GM18873 (cell line): ENCODE results near the gene MPDZ.

Experiments used
- ATAC-seq: cut with Tn5 transposase; IDR thresholded peaks from one replicate; pipeline ENCODE4 v1.9.1; 2021; ENCODE audit warnings: mild to moderate bottlenecking, moderate library complexity, moderate number of reproducible peaks; ENCODE audit not compliant: unreplicated experiment, low FRiP score

The MPDZ gene

DNA sequence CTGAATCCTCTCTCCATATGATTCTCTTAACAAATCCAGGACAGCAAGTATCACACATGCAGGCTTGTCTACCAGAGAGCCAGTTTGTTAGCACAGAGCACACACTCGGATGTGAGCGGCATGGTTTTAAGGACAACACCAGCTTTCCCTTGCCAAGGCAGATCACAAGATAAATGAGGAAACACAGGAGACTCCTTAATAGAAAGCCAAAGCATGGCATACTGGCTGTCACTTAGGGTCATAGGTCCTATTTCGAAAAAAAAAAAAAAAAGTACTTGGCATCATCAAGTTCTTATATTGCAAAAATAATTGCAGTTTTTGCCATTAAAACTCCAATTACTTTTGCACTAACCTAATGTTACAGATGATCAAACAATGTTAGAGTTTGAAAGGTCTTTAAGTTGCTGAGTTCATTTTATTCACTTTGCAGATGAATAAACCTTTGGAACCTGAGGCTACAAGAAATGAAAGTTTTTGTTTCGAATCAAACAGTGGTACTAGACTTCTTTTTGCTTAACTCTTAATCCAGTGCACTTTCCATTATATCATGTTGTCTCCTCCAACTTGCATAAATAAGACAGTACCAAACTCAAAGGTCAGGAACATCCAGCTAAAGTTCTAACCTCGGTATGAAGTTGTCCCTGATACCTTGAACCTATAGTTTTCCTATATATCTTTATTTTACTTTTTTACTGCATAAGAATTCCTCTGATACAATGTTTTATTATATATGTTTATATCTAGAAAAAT lies 138.5 kb downstream of the MPDZ start:
- no peak for ATAC-seq

DNA sequence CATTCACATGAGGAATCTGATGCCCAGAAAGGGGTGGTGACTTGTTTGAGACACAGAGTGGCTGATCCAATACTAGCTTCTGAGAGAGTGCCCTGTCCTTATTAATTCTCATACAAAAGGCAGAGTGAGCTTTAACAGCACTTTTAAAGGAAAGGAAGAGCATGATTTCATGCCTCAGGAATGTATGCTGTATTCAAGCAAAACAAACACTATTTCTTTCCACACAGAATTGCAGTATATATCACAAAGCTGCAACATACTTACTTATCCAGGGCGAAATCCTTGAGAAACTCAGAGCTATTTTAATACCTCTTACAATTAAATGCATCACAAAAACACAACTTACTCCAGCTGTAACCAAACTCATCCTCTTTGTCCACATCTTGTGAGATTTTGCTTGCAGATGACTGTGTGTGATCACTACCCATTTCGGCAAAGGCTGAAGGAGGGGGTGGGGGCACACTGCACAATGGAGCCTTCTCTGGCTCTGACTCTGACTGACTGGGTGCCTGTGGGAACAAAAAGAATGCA lies 139.8 kb downstream of the MPDZ start:
- ATAC-seq, result no peak

DNA sequence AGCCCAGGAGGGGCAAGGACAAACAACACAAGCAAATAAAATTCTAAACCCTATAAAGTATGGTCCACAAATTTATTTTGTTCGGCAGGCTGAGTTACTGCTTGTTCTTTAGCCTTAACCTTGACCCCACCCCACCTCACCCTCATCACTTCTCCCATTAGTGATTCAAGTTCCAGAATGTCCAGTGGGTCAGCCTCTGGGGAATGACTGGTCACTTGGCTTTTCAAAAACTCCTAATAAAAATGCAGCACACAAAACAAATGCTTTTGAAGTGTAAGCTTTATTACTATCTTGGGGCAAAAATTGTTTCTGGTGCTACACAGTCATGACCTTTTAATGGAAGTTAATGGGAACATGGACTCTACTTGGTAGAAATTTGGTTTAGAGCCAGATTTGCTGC lies 142.1 kb downstream of the MPDZ start:
- no peak for ATAC-seq

DNA sequence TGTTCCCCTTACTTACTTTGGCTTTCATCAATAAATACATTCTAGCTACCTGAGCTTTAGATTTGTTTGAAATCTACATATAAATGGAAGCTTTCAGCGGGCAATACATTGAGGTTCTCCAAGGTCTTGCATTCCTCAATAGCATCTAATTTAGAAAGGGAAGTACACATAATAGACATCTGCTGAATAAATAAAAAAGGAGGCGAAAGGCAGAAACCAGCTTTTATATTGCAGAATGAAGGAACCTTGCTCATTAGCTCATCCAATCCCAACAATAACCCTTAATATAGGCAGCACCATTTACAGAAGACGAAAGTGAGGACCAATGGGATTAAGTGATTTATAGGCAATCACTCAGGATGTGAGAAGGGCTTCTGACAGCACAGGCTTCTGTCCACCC lies 147.5 kb downstream of the MPDZ start:
- ATAC-seq, result no peak

DNA sequence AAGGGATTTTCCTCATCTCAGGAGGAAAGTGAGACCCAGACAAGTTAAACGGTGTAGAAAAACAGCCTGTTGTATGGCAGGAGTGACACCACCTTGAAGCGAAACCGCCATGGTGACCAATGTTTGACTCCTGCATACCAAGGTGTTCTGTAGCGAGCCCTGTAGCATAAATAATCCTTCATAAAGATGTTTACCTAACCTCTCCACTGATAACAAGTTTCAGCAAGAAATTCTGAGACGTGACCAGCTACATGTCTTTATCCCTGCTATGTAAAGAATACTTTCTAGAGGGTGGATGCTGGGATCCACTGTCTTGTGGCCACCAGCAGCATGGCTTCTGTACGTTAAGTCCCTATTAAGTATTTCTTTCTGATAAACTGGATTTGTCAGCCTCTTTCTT lies 148.1 kb downstream of the MPDZ start:
- ATAC-seq, result no peak

DNA sequence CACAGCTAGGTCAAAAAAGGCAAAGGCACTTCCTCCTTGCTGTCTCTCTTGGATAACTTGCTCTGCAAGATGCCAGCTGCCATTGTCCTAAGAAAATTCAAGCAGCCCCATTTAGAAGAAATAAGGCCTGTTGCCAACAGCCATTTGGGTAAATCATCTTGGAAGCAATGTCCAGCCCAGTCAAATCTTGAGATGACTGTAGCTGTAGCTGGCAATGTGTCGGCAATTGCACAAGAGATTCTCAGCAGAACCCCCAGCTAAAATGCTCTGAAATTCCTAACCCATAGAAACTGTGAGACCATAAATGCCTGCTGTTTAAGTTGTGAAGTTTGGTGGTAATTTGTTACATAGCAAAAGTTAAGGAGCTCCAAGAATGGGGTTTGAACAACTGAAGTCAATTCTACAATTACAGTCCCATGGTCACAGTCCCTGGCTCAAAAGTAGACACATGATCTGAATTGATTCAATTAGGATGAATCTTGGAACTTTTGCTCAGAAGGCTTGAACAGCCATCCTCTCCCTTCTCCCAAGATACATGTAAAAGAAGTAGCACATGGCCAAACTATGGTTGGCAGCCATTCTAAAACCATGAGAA lies 151.1 kb downstream of the MPDZ start:
- ATAC-seq, result no peak

DNA sequence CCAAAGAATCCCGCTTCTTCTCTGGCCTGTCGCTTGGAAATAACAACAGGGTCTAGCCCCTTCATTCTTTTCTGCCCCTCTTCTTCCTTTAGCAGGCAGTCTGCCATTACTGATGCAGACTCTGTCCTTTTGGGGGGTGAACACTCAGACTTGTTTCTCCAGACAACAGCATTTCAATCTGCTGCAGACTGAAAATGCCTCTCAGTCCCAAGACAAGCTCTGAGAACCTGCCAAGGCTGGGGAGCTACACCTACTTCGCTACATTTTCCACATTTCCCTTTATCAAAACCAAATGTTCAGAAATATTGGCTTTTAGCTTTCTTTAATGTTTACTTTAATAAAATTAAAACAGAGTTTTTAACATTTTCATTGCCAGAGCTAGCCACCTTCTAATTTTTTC lies 152.4 kb downstream of the MPDZ start:
- no peak for ATAC-seq

DNA sequence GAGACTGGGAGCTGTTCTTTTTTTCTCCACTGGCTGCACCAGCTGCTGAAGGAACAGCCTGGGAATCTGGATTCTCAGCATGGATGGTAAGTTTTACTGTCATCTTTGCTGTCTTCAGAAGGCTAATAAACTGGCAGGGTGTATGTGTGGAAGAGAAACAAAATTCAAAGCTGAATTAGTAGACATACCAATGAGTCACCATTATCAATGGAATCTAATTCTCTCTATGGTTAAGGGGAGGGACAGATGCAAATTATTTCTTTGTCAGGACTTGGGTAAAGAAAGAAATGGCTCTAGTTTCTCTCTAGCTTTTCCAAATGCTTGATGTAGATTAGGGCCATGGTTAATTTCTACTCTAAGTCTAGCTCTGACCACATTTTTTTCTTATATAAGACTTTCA lies 154.2 kb downstream of the MPDZ start:
- no peak for ATAC-seq

DNA sequence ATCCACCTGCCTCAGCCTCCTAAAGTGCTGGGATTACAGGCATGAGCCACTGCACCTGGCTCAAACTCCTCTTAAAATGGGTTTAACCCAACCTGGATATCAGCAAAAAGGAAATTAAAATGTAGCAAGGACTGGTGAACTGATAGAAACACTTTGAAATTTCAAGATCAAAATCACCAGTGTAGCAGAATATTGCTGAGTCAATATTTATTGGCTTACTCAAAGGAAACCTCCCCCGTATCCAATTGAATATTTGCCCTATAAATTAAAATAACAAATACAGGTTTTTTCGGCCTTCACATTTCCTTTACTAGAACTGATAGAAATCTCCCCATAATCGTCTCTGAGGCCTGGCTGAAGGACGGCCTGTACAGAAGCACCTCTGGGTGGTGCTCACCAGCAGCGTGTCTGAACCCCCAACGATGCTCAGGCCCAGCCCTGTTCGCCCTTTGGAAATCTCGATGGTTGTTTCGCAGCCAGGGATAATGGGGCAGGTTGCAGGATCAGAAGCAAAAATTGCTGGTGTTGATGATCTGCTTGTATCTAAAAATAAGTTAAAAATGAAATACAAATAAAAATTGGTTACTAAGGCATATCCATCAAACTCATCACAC lies 156.6 kb downstream of the MPDZ start:
- ATAC-seq, result no peak

DNA sequence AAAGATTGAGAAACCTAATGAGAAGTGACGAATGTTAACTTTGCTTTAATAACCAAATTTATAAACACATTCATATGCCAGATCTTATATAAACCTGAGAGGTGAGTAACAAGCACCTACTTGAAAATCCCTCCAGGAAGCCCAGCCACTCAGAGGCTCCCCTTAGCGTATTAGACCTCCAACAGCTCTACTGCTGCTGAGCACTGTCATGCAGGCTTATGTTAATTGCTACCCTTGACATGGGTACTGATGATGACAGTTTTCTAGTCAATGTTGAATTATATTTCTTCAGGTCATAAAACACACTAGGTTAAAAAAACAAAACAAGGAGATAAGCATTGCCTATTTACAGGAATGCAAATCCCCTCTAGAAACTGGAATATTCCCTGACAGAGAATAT lies 161.2 kb downstream of the MPDZ start:
- ATAC-seq, result no peak

DNA sequence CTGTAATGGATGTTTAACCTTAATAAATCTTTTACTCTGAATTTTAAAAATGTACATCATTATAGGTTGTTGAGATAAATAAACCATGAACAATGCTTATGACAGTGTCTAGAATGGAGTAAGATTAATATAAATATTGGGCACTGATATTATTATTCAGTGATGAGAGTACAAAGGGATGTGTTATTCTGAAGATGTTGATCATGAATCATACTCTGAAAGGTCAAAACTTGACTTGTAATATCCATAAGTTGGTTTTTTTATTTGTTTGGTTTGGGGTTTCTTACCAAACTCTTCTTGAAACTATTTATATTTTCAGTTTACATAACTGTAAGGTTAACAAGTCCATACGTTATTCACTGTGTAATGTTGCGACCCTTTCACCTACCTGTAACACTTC lies 163.2 kb downstream of the MPDZ start:
- ATAC-seq, result no peak

DNA sequence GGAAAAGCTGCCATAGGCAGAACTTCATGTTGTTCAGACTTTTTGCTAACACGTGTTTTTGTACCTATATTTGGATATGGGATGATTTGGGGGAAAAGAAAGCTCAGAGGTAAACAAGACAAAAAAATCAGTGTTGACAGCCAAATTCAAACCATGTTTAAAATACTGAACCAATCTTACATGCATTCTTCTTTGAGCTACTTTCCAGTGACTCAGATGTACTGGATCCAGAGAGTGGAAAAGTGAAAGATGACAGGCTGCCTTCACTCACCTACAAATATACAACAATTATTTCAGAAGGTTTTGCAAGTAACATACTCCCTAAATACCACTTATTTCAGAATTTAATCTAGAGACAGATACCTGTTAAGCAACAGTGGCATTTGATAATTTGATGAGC lies 165.7 kb downstream of the MPDZ start:
- no peak for ATAC-seq

DNA sequence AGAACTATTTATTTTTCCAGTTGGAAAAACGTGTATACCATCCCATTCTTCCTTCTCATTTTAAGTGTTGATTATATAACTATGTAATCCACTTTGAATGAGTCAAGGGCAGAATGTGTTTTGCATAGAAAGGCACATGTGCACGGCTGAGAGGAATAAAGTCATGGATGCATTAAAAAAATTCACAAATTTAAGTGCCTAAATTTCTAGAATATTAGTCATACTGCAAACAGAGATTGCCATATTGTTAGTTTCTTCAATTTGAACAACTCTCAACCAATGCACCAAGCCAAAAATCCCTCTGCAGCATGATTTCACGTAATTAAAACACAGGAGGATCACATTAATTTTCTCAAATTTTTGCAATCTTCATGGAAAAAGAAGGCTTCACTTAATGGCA lies 166.3 kb downstream of the MPDZ start:
- ATAC-seq, result no peak

DNA sequence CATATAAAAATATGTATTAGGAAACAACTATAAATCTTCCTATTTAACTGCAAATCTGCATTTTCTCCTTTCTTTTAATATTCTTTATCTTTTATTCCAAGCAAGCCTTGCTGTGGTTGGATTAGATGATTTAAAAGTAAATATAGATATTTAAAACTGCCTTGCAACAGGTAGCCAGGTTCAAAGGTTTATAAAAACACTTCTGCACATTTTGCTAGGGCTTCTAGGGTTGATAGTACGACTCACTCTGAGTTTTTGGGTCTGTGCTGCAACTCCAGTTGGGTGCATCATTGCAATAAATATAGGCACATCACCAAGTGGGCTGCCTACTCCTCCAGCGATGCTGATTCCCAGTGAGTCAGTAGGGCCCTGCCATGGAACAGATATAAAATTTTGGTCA lies 167.7 kb downstream of the MPDZ start:
- no peak for ATAC-seq

DNA sequence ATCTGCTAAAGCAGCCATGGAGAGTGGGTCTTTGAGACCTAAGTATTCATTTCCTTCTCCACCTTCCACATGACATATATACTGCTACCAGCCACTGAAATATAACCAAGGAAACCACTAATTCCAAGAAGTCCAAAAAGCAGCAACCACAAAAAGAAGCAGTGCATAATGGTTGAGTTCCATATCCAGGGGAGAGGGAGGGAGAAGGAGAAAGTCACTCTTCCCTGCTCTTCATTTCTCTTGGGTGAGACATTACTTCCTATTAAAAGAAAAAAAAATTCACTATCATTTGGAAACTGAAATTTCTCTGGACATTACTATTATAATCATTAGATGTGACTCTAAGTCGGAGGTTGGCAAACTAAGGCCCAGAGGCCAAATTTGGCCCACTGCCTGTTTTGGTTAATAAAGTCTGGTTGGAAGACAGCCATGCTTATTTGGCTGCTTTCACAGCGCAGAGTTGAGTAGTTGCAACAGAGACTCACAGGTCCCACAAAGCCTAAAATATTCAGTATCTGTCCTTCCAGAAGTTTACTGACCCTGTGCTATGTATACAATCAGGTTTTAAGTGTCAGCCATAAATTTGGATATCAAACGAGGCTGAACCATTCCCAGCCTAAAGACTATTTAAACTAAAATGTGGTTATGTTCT lies 168.6 kb downstream of the MPDZ start:
- ATAC-seq, result no peak

DNA sequence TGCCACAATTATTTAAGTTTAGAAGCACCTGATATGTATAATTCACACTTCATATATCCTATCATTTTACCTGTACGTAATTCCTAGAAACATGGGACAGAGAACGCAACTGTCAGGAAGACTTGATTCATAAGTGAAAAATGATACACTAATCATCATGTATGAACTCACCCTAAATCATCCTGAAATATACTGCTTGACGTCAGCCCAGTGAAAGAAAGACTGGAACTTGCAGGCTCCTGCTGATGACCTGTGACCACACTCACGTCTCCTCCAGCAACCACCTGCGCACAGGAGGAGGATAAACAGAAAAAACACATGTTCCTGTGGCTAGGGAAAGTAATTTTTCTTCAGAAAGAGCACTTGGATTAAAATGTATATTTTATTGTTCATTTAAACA lies 169.7 kb downstream of the MPDZ start:
- ATAC-seq, result no peak

DNA sequence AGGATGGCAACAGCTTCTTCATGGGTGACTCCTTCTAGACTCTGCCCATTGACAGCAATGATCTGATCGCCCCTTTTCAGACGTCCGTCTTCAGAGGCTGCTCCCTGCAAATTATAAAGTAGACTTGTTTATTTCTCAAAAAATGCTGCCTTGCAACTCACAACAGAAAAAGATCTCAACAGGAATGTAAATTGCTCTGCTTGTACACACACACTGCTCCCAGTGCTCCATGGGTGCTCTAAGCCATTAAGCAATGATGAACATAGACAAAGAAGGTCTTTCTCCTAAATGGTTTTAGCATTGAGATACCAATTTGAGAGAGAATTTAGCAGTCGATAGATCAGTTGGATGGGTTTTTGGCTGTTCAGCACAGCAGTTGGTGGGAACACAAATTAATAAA lies 172.5 kb downstream of the MPDZ start:
- ATAC-seq, result no peak

DNA sequence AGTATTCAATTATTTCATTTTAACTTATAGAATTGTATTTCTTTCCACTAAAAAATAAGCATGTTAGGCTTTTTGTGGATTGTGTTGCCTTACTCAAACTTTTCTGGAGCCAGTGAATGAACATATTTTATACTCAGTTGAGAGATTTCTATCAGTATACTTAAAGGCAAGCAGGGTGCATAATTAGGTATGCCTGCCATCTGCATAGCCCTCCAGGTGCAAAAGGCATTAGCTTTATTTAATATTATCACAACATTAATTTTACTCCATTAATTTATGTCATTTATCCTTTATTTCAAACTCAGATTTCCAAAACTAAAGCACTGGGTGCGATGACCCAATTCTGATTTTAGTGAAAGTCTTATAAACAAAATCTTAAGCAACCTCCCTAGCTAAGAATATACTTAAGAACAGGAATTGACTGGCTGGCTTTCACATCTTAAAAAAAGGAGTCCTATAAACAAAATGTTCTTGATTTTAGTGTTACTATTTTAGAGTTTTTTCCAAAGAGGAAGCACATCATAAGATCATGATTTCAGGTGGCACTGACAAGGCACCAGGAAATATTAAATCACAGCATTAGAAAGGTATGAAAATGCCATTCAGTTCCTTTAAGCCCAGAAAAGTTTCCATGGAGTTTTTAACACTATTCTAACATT lies 178.4 kb downstream of the MPDZ start:
- no peak for ATAC-seq

DNA sequence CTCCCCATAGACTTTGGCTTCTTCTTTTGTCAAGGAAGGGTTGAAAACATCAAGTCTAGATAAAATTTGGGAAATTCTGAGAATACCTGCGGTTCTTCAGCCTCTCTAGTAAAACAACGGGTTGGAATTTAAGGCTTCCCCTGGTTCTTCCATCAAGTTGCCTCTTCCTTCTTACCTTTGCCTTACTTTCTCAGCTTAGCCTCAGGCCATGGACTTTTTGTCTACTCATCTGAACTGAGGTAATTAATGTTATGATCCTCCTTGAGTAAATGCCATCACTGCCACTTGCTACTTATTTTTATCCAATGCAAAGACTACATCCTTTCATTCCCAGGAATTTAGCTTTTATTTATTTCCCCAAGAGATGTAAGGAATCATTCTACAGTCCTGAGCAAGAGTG lies 184.4 kb downstream of the MPDZ start:
- no peak for ATAC-seq

DNA sequence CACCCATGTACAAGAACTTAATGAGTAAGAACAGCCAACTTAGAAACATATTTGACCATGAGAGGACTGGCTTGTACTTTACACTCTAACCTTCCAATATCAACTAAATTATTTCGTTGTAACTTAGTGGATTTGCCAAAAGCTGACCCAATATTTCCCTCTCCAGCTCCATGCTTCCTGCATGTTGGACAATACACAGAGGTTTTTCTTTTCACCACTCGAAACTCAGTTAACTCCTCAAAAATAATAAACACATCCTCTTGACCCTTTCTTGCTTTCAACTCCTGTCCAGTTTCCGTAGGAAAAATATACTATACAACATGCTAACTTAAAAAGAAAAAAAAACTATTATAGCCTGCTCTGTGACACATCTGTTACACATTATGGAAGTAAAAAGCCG lies 188.9 kb downstream of the MPDZ start:
- no peak for ATAC-seq

DNA sequence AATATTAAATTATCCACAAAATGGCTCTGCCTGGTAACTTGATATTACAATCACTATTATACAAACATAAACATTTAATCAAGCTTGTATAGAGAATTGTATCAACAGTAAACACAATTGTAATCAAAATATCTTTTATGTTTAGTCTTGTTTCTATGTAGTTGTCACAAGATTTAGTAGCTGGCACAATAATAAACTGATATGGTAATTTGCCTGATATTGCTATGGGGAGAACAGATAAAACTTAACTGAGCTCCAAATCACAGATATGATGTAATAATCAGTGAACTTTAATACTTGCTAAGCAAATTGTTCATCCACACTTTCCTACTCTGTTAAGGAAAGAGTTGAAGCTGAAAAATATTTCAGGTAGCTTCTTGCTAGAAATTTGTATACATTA lies 189.8 kb downstream of the MPDZ start:
- no peak for ATAC-seq
